ENCODE measurements around the gene NFIX.

GRCh38 chr19:13016628-13017305 lies 21.5 kb downstream of the NFIX start:
- TF ChIP-seq CTCF (IDR thresholded peaks at IDR 0.05; ENCODE audit: low read depth, low read length) (0 out of 2 replicates have a peak, but pooled peaks have one; percentile 3), EZH2phosphoT487 (IDR thresholded peaks at IDR 0.05; ENCODE audit: low read depth) (no peak)

Data from OCI-LY3 (cell line).